Measurements from ENCODE around the gene HLA-F.

HLA-F gene

GRCh38 chr6:29743568-29743967 lies 20.3 kb downstream of the HLA-F start:
- Mint-ChIP-seq H3K27me3 (peaks cover 0 to 25% of the 10 kb centered on the region in 2 donors), H3K27ac (no peak overlapping the region), H3K4me1 (peaks cover 10 to 12% of the 10 kb centered on the region in 2 donors), H3K36me3 (peaks cover 0 to 1% of the 10 kb centered on the region in 2 donors), H3K4me3 (no peak overlapping the region), H3K9me3 (no peaks in the 10 kb centered on the region)
- no peak for ATAC-seq (replicated peaks)
- no peak for DNase-seq

- Mint-ChIP-seq H3K36me3 (peaks cover 0 to 1% of the 10 kb centered on the region in 2 donors), H3K27ac (no peak overlapping the region), H3K27me3 (peaks cover 0 to 25% of the 10 kb centered on the region in 2 donors), H3K4me3 (no peak overlapping the region), H3K9me3 (no peaks in the 10 kb centered on the region), H3K4me1 (peaks cover 10 to 18% of the 10 kb centered on the region in 2 donors)
- DNase-seq (no peak), ATAC-seq (replicated peaks) (no peak)
Observed at GRCh38 chr6:29744131-29744530, 20.9 kb downstream of the HLA-F start.

GRCh38 chr6:29744621-29745020 lies 21.4 kb downstream of the HLA-F start:
- Mint-ChIP-seq H3K36me3 (peaks cover 0 to 1% of the 10 kb centered on the region in 2 donors), H3K9me3 (no peaks in the 10 kb centered on the region), H3K4me3 (no peak overlapping the region), H3K27me3 (peaks cover 0 to 25% of the 10 kb centered on the region in 2 donors), H3K4me1 (peaks cover 14 to 23% of the 10 kb centered on the region in 2 donors), H3K27ac (no peak overlapping the region)
- DNase-seq (no peak), ATAC-seq (replicated peaks) (no peak)

GRCh38 chr6:29745386-29745785 lies 22.2 kb downstream of the HLA-F start:
- peaks cover 0 to 1% of the 10 kb centered on the region in 2 donors for H3K36me3 Mint-ChIP-seq
- H3K27me3 Mint-ChIP-seq = peaks cover 0 to 25% of the 10 kb centered on the region in 2 donors
- H3K4me1 Mint-ChIP-seq = peaks cover 16 to 27% of the 10 kb centered on the region in 2 donors
- no peak overlapping the region for H3K27ac Mint-ChIP-seq
- no peaks in the 10 kb centered on the region for H3K9me3 Mint-ChIP-seq
- DNase-seq = no peak
- no peak overlapping the region for H3K4me3 Mint-ChIP-seq
- no peak for ATAC-seq (replicated peaks)

- Mint-ChIP-seq H3K9me3 (no peaks in the 10 kb centered on the region), H3K36me3 (peaks cover 0 to 1% of the 10 kb centered on the region in 2 donors), H3K4me1 (peaks cover 19 to 27% of the 10 kb centered on the region in 2 donors), H3K27me3 (peaks cover 0 to 25% of the 10 kb centered on the region in 2 donors), H3K4me3 (no peak overlapping the region), H3K27ac (no peak overlapping the region)
- no peak for DNase-seq
- no peak for ATAC-seq (replicated peaks)
Observed at GRCh38 chr6:29745855-29746449, 22.7 kb downstream of the HLA-F start.

- Mint-ChIP-seq H3K4me1 (peaks cover 21 to 32% of the 10 kb centered on the region in 2 donors), H3K27ac (no peak overlapping the region), H3K36me3 (peaks cover 0 to 1% of the 10 kb centered on the region in 2 donors)
Observed at GRCh38 chr6:29746846-29747687, 23.8 kb downstream of the HLA-F start.

GRCh38 chr6:29747688-29748250 lies 24.5 kb downstream of the HLA-F start:
- H3K27me3 Mint-ChIP-seq = peaks cover 0 to 25% of the 10 kb centered on the region in 2 donors
- H3K4me1 Mint-ChIP-seq = peaks cover 21 to 38% of the 10 kb centered on the region in 2 donors
- H3K9me3 Mint-ChIP-seq = no peaks in the 10 kb centered on the region
- no peak for ATAC-seq (replicated peaks)
- peak overlapping the region; percentile 80 for H3K27ac Mint-ChIP-seq
- H3K4me3 Mint-ChIP-seq = peak overlapping the region; percentile 91 to 98
- H3K36me3 Mint-ChIP-seq = peaks cover 0 to 1% of the 10 kb centered on the region in 2 donors
- no peak for DNase-seq

More at GRCh38 chr6:29746846-29747687, 23.8 kb downstream of the HLA-F start:
- DNase-seq (no peak), ATAC-seq (replicated peaks) (no peak)
- Mint-ChIP-seq H3K4me3 (peak overlapping the region; percentile 91 to 98), H3K9me3 (no peaks in the 10 kb centered on the region), H3K27me3 (peaks cover 0 to 25% of the 10 kb centered on the region in 2 donors)

- peak overlapping the region; percentile 91 to 98 for H3K4me3 Mint-ChIP-seq
- ATAC-seq (replicated peaks) (peak; percentile 76 to 87), DNase-seq (peak; percentile 67)
- H3K9me3 Mint-ChIP-seq = no peaks in the 10 kb centered on the region
- H3K4me1 Mint-ChIP-seq = peaks cover 23 to 44% of the 10 kb centered on the region in 2 donors
- no peaks in the 10 kb centered on the region for H3K36me3 Mint-ChIP-seq
- peak overlapping the region; percentile 80 for H3K27ac Mint-ChIP-seq
- peaks cover 0 to 25% of the 10 kb centered on the region in 2 donors for H3K27me3 Mint-ChIP-seq
Observed at GRCh38 chr6:29748391-29749307, 25.4 kb downstream of the HLA-F start.

GRCh38 chr6:29749308-29749662 lies 26.1 kb downstream of the HLA-F start:
- ATAC-seq (replicated peaks) (peak; percentile 4 to 12), DNase-seq (no peak)
- peaks cover 23 to 44% of the 10 kb centered on the region in 2 donors for H3K4me1 Mint-ChIP-seq
- H3K9me3 Mint-ChIP-seq = no peaks in the 10 kb centered on the region
- H3K36me3 Mint-ChIP-seq = no peaks in the 10 kb centered on the region
- peak overlapping the region; percentile 91 to 98 for H3K4me3 Mint-ChIP-seq
- H3K27me3 Mint-ChIP-seq = peaks cover 0 to 25% of the 10 kb centered on the region in 2 donors
- H3K27ac Mint-ChIP-seq = peak overlapping the region; percentile 32

GRCh38 chr6:29749668-29750067 lies 26.4 kb downstream of the HLA-F start:
- DNase-seq = no peak
- Mint-ChIP-seq H3K4me3 (peak overlapping the region; percentile 91 to 98), H3K36me3 (no peaks in the 10 kb centered on the region), H3K27me3 (peaks cover 0 to 25% of the 10 kb centered on the region in 2 donors), H3K4me1 (peaks cover 23 to 44% of the 10 kb centered on the region in 2 donors), H3K27ac (peak overlapping the region; percentile 32), H3K9me3 (no peaks in the 10 kb centered on the region)
- no peak for ATAC-seq (replicated peaks)

GRCh38 chr6:29750709-29751108 lies 27.5 kb downstream of the HLA-F start:
- DNase-seq = no peak

GRCh38 chr6:29751480-29751879 lies 28.2 kb downstream of the HLA-F start:
- Mint-ChIP-seq H3K27me3 (peaks cover 0 to 21% of the 10 kb centered on the region in 2 donors), H3K27ac (no peak overlapping the region), H3K4me1 (peaks cover 23 to 44% of the 10 kb centered on the region in 2 donors), H3K4me3 (peak overlapping the region in 1 of 2 donors; percentile 95), H3K9me3 (no peaks in the 10 kb centered on the region), H3K36me3 (no peaks in the 10 kb centered on the region)
- no peak for ATAC-seq (replicated peaks)
- DNase-seq = no peak

More at GRCh38 chr6:29750709-29751108, 27.5 kb downstream of the HLA-F start:
- Mint-ChIP-seq H3K36me3 (no peaks in the 10 kb centered on the region), H3K27me3 (peaks cover 0 to 19% of the 10 kb centered on the region in 2 donors), H3K27ac (no peak overlapping the region), H3K4me1 (peaks cover 23 to 44% of the 10 kb centered on the region in 2 donors), H3K9me3 (no peaks in the 10 kb centered on the region), H3K4me3 (no peak overlapping the region)
- no peak for ATAC-seq (replicated peaks)

GRCh38 chr6:29752451-29753308 lies 29.4 kb downstream of the HLA-F start:
- peaks cover 23 to 40% of the 10 kb centered on the region in 2 donors for H3K4me1 Mint-ChIP-seq
- peak; percentile 77 for DNase-seq

More at GRCh38 chr6:29752451-29753308, 29.4 kb downstream of the HLA-F start:
- Mint-ChIP-seq H3K9me3 (no peaks in the 10 kb centered on the region), H3K36me3 (no peaks in the 10 kb centered on the region), H3K27me3 (peaks cover 0 to 22% of the 10 kb centered on the region in 2 donors), H3K4me3 (peak overlapping the region; percentile 93 to 95), H3K27ac (peak overlapping the region; percentile 92)
- peak; percentile 84 to 85 for ATAC-seq (replicated peaks)

All from stimulated activated naive B cell treated with anti-CD40 and anti-IgM and Interleukin-4, amounts not matched to agents 10 μg/mL and 1 μg/mL and 100 μg/mL, for 72 hours (primary cell).